KOPT-K1 (cell line): ENCODE results near the gene KCNA1.

Experiments
- H3K27ac ChIP-seq: fragments of 200-600 bp; sonication (generic); 2 replicates; pipeline ENCODE4 v1.5.1; 2016; ENCODE audit warnings: antibody characterized with exemption, mild to moderate bottlenecking, low read depth, low read length; ENCODE audit not compliant: poor library complexity, severe bottlenecking
- H3K36me3 ChIP-seq: fragments of 200-600 bp; sonication (generic); 2 replicates; pipeline ENCODE4 v1.5.1; 2017; ENCODE audit warnings: antibody characterized with exemption, mild to moderate bottlenecking, low read length, moderate library complexity; ENCODE audit not compliant: insufficient read depth
- H3K9me3 ChIP-seq: fragments of 200-600 bp; sonication (generic); 2 replicates; pipeline ENCODE4 v1.5.1; 2017; ENCODE audit warnings: antibody characterized with exemption, low read length, mild to moderate bottlenecking; ENCODE audit not compliant: insufficient read depth, poor library complexity, severe bottlenecking

KCNA1 gene

DNA sequence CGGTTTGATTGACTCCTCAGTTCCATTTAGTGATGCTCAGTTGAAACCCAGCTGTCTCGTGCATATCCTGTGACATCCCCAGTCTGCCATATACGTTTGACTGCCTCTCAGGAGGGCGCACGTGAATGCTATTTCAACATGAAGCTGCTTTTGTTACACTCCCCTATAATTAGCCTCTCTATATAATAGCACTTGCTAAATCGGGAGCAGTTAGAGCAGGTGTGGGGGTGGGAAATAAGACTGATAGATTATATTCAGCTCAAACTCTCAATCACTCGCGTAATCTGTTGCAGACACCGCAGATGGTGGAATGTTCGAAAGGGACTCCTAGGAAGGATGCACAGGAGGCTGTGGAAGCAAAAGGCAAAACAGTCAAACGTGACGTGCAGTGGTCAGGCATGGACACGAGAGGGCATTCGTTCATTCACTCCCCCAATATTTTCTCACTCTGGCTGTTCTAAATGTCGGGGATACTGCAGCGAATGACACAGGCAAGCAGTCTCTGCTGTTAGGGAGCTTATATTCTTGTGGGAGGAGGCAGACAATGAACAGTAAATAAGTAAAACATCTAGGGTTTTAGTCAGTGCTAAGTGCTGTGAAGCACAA lies 29.8 kb downstream of the KCNA1 start:
- Histone ChIP-seq H3K27ac (no peak overlapping the region), H3K9me3 (no peaks in the 10 kb centered on the region), H3K36me3 (no peaks in the 10 kb centered on the region)

DNA sequence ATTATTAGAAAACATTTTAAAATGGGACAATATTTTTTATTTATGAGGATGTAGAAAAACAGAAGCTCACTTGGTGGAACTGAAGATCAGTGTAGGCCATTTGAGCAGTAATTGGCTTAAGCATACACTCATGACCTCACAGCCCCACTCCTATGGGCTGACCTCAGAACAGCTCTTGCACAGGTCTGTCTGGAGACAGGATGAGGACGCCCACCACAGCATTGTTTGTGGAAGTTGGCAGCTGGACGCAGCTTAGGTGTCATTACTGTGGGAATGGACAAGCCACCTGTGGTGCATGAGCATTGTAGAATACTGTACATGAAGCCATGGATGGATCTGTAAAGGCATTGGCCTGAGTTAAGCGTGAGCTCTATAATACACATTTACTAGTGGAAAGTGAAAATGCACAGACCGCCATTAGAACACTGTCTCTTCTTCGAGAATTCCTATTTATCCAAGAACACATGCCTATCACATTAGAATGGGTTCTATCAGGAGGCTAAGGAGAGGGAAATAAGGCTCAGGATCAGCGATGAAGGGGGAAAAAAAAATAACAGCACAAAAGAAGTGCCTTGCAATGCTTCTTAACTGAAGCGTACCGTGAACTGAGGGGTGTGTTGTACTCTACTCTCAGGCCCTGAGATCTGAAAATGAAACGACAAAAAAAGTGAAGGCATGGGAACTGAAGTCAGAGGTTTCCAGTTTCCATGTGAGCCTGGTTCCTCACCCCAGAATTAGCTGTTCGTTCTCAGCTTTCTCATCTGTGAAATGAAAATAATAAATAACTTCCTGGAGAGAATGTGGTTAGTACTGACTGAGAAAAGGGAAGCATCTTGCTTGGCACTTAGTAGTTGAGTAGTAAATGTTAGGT lies 33.6 kb downstream of the KCNA1 start:
- Histone ChIP-seq H3K36me3 (no peaks in the 10 kb centered on the region), H3K27ac (no peak overlapping the region), H3K9me3 (no peaks in the 10 kb centered on the region)

DNA sequence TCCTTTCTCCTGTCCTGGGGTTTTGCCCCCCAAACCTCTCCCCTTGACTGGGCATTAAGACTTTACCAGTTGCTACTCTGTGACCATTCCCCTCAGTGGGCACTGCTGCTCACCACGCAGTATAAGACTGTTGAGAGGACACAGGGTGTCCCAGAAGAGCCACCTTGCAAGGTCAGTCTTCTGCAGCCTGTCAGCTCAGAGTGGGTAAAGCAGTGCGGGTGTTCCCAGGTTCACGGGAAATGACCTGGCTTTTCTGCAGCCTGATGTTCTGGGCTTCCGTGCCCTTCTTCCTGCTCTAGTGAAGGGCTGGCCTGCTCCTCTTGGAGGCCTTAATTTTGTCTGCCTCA lies 34.2 kb downstream of the KCNA1 start:
- H3K36me3 ChIP-seq = no peaks in the 10 kb centered on the region
- H3K27ac ChIP-seq = no peak overlapping the region
- no peaks in the 10 kb centered on the region for H3K9me3 ChIP-seq

GRCh38 chr12:4947253-4947652 lies 37.5 kb downstream of the KCNA1 start:
- Histone ChIP-seq H3K27ac (no peak overlapping the region), H3K36me3 (no peaks in the 10 kb centered on the region), H3K9me3 (no peaks in the 10 kb centered on the region)

- no peak overlapping the region for H3K27ac ChIP-seq
- H3K9me3 ChIP-seq = no peaks in the 10 kb centered on the region
- no peaks in the 10 kb centered on the region for H3K36me3 ChIP-seq
Observed at GRCh38 chr12:4951083-4951482, 41.4 kb downstream of the KCNA1 start.

DNA sequence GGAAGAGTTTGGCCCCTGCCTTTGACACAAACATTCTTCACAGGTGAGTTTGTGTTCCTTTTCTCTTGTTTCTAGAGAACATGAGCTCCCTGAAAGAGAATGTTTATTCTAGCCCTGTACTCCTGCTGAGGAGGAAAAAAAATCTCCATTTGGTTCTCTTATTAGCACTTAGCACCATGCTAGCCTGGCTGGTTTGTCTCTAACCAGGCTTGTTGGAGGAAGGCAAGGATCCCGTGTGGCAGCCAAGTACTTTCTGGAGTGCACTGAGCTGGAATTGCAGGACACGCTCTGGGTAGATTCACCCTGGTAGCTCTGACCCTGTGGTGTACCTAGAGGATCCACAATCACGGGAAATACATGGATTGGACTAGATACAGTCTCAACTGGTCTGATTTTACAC lies 41.9 kb downstream of the KCNA1 start:
- Histone ChIP-seq H3K36me3 (no peaks in the 10 kb centered on the region), H3K27ac (no peak overlapping the region), H3K9me3 (no peaks in the 10 kb centered on the region)

DNA sequence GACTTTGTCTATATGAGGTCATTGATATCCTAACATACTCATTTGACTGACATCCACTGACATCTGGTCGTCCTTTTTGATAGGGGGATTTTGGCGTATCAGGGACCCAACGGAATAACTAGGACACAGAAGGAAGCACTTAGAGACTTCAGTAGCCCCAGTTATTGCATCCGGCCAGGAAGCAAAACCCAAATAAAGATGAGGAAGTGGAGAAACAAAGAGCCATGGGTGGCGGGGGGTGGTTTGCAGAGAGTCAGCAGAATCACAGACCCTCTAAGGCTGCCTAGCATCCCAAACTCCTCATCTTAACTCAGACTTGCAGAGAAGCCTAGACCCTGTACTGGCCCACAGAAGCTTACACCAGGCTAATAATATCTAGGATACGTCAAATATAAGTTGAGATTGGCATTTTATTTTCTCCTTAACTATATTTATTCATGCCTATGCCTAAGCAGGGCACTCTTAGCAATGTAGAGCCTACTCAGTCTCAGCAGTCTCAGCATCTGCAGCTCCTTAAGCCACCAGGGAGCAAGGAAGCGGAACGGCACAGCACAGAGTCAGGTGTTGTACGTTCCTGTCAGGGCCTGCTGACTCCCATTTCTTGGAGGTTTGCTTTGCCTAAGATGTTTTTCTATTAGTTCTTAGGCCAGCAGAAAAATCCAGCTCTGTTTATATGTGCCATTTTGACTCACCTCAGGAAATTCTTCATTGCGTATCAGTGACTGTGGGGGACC lies 45.1 kb downstream of the KCNA1 start:
- H3K36me3 ChIP-seq = no peaks in the 10 kb centered on the region
- no peaks in the 10 kb centered on the region for H3K9me3 ChIP-seq
- no peak overlapping the region for H3K27ac ChIP-seq

GRCh38 chr12:4956054-4956453 lies 46.3 kb downstream of the KCNA1 start:
- no peak overlapping the region for H3K27ac ChIP-seq
- no peaks in the 10 kb centered on the region for H3K36me3 ChIP-seq
- no peaks in the 10 kb centered on the region for H3K9me3 ChIP-seq

- Histone ChIP-seq H3K27ac (no peak overlapping the region), H3K36me3 (no peaks in the 10 kb centered on the region), H3K9me3 (no peaks in the 10 kb centered on the region)
Observed at GRCh38 chr12:4956968-4957367, 47.3 kb downstream of the KCNA1 start.

DNA sequence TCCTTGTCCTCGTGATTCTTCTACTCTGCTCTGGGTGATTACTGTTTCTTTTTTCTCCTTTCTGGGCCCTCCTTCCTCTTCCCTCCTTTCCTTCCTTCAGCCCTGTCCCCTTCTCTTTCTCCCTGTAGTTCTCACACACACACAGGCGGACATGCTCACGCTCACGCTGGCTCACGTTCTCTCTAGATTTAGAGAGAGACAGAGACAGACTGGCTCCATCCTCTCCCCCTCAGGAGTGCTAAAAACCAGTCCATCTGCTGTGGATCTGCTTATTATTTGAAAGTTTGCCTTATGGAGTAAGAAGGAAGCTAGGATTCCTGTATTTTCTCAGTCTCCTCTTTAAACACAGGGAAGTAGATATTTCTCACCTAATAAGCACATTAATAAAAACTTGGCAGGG lies 48.1 kb downstream of the KCNA1 start:
- Histone ChIP-seq H3K27ac (no peak overlapping the region), H3K36me3 (no peaks in the 10 kb centered on the region), H3K9me3 (no peaks in the 10 kb centered on the region)

- Histone ChIP-seq H3K27ac (no peak overlapping the region), H3K9me3 (no peaks in the 10 kb centered on the region)
Observed at GRCh38 chr12:4958697-4959375, 49.1 kb downstream of the KCNA1 start.

DNA sequence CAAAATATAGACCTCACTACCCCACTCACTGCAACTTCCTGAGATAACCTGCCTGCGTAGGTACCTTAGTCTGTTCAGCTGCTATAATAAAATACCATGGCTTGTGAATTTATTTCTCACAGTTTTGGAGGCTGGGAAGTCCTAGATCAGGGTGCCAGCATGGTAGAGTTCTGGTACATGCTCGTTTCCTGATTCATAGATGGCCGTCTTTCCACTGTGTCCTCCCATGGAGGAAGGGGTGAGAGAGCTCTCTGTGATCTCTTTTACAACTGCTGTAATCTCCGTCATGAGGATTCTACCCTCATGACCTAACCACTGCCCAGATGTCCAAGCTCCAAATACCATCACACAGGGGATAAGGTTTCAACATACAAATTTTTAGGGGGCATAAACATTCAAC lies 49.7 kb downstream of the KCNA1 start:
- H3K9me3 ChIP-seq = no peaks in the 10 kb centered on the region
- no peaks in the 10 kb centered on the region for H3K36me3 ChIP-seq
- H3K27ac ChIP-seq = no peak overlapping the region

More at GRCh38 chr12:4958697-4959375, 49.1 kb downstream of the KCNA1 start:
- H3K36me3 ChIP-seq = no peaks in the 10 kb centered on the region

GRCh38 chr12:4960030-4960429 lies 50.3 kb downstream of the KCNA1 start:
- Histone ChIP-seq H3K27ac (no peak overlapping the region), H3K36me3 (no peaks in the 10 kb centered on the region), H3K9me3 (no peaks in the 10 kb centered on the region)

- Histone ChIP-seq H3K9me3 (no peaks in the 10 kb centered on the region), H3K36me3 (no peaks in the 10 kb centered on the region), H3K27ac (no peak overlapping the region)
Observed at GRCh38 chr12:4960547-4960946, 50.8 kb downstream of the KCNA1 start.

- Histone ChIP-seq H3K36me3 (no peaks in the 10 kb centered on the region), H3K27ac (no peak overlapping the region), H3K9me3 (no peaks in the 10 kb centered on the region)
Observed at GRCh38 chr12:4961311-4961710, 51.6 kb downstream of the KCNA1 start.
